ENCODE data around the gene GSC2. TPM values are rescaled to one million over a fixed set of nuclear protein-coding genes. Genes with fewer than 3 reads are reported as not detected.
"Not testable (repeated sequence)": the region's sequence is repeated elsewhere in the genome, so short reads cannot be mapped to it uniquely, and the experiment has no call there.

Gene GSC2
- total RNA-seq, 8 experiments from 2014 or later = 0.11 to 0.54 (median 0.45) TPM; not detected in 5

DNA sequence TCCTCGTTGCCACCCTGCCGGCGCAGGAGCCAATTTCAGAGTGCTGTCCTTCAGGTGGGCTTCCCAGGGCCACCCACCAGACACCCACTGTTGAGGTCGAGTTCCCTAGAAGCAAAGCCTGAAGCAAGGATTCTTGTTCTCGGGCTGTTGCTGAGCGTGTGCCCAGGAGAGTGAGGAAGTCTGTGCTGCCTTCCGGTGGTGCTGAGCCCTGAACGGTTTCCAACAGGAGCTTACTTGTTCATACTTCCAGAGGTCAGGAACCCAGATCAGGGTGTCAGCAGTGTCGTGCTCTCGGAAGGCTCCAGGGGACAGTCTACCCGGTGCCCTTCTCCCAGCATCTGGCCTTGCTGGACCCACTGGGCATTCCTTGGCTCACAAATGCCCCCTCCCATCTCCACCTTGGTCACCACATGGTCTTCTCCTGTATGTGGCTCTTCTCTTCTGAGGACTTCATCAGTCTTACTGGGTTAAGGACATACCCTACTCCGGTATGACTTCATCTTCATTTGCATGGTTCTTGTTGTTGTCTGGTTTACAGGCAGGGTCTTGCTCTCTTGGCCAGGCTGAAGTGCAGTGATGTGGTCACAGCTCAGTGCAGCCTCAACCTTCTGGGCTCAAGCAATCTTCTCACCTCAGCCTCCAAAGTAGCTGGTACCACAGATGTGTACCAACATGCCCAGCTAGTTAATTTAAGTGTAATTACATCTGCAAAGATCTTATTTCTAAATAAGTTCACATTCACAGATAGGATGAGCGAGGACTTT is 17.2 kb upstream of the GSC2 start:
- no peak for ATAC-seq (replicated peaks in 6 of 8)
- in situ Hi-C loops (cut with MboI; ENCODE audit: low pct_unique_long_range_greater_than_20kb in 2 of 9, low sequenced_read_pairs in 9 of 9, unreplicated experiment in 9 of 9) = no loop called here
- WGBS, 10 experiments = 24 to 87% (median 58%) methylated on average over 1 to 10 of the region's 13 CpGs; no CpG with 5 or more reads in 1 of the 10 experiments
- no peak overlapping the region for H3K27ac ChIP-seq
- H3K4me3 ChIP-seq = no peak overlapping the region
- H3K4me1 ChIP-seq (replicated peaks in 1 of 2) = peaks cover 5 to 6% of the 10 kb centered on the region in 2 donors

DNA sequence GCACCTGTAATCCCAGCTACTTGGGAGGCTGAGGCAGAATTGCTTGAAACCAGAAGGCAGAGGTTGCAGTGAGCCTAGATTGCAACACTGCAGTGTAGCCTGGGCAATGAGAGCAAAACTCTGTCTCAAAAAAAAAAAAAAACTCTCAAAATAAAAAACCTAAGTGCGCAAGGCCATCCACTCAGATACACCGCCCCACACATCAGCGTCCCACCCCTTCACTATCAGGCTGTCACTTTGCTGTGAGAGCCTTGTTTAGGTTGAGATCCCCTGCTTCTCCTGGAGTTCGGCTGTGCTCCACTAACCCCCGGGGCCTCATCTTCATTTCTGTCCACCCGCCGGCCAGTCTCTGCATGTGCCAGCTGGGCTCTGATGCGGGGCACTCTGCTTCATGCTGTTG is 16.3 kb upstream of the GSC2 start:
- ATAC-seq (replicated peaks in 6 of 8) = no peak
- in situ Hi-C loops (cut with MboI; ENCODE audit: low pct_unique_long_range_greater_than_20kb in 2 of 9, low sequenced_read_pairs in 9 of 9, unreplicated experiment in 9 of 9) = no loop called here
- 20 to 83% (median 65%) methylated on average over 1 to 4 of the region's 8 CpGs; no CpG with 5 or more reads in 5 of the 10 experiments for WGBS, 10 experiments
- Histone ChIP-seq H3K4me3 (no peak overlapping the region), H3K27ac (no peak overlapping the region), H3K4me1 (replicated peaks in 1 of 2) (peaks cover 5 to 6% of the 10 kb centered on the region in 2 donors)

DNA sequence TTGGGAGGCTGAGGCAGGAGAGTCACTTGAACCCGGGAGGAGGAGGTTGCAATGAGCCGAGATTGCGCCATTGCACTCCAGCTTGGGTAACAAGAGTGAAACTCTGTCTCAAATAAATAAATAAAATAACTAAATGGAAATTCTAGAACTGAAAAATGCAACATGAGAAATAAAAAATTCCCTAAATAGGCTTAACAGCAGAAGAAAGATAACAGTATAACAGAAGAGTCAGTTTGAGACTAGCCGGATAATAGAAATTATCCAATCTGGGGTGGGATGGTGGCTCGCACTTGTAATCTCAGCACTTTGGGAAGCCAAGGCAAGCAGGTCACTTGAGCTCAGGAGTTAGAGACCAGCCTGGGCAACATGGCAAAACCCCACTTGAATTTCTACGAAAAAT is 14.3 kb upstream of the GSC2 start:
- H3K4me3 ChIP-seq = no peak overlapping the region
- in situ Hi-C loops (cut with MboI; ENCODE audit: low pct_unique_long_range_greater_than_20kb in 2 of 9, low sequenced_read_pairs in 9 of 9, unreplicated experiment in 9 of 9) = no loop called here
- 67 to 100% (median 86%) methylated on average over 1 to 6 of the region's 6 CpGs for WGBS, 10 experiments
- no peak for ATAC-seq (replicated peaks in 6 of 8)
- no peak overlapping the region for H3K27ac ChIP-seq
- H3K4me1 ChIP-seq (replicated peaks in 1 of 2) = no peaks in the 10 kb centered on the region

DNA sequence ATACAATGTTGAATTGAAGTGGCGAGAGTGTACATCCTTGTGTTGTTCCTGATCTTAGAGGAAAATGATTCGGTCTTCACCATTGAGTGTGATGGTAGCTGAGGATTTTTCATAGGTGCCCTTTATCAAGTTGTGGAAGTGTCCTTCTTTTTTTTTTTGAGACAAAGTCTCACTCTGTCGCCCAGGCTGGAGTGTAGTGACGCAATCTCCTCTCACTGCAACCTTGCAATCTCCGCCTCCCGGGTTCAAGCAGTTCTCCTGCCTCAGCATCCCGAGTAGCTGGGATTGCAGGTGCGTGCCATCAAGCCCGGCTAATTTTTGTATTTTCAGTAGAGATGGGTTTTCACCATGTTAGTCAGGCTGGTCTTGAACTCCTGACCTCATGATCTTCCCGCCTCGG is 8.6 kb upstream of the GSC2 start:
- H3K27ac ChIP-seq; ATAC-seq (replicated peaks in 6 of 8); in situ Hi-C loops (cut with MboI; ENCODE audit: low pct_unique_long_range_greater_than_20kb in 2 of 9, low sequenced_read_pairs in 9 of 9, unreplicated experiment in 9 of 9); H3K4me3 ChIP-seq; H3K4me1 ChIP-seq (replicated peaks in 1 of 2): not testable (repeated sequence)
- WGBS, 10 experiments = 40 to 100% (median 80%) methylated on average over 1 to 7 of the region's 11 CpGs; no CpG with 5 or more reads in 1 of the 10 experiments

DNA sequence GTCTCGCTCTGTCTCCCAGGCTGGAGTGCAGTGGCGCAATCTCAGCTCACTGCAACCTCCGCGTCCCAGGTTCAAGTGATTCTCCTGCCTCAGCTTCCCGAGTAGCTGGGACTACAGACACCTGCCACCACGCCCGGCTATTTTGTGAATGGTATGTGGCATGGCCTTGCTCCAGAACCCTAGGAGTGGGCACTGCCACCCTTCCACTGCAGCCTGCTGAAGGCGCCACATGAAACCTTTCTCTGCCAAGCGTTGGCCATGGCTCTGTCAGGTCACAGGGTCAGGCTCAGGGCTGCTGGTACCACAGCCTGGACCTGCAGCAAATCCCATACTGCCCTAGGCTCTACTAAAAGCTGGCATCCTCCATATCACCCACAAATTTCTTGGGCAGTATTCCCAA is 6.0 kb upstream of the GSC2 start:
- H3K4me1 ChIP-seq (replicated peaks in 1 of 2); H3K4me3 ChIP-seq; ATAC-seq (replicated peaks in 6 of 8); in situ Hi-C loops (cut with MboI; ENCODE audit: low pct_unique_long_range_greater_than_20kb in 2 of 9, low sequenced_read_pairs in 9 of 9, unreplicated experiment in 9 of 9): not testable (repeated sequence)
- peak overlapping the region in 1 of 2 donors; percentile 30 for H3K27ac ChIP-seq
- WGBS, 10 experiments = 40 to 100% (median 77%) methylated on average over 1 to 9 of the region's 9 CpGs; no CpG with 5 or more reads in 2 of the 10 experiments

DNA sequence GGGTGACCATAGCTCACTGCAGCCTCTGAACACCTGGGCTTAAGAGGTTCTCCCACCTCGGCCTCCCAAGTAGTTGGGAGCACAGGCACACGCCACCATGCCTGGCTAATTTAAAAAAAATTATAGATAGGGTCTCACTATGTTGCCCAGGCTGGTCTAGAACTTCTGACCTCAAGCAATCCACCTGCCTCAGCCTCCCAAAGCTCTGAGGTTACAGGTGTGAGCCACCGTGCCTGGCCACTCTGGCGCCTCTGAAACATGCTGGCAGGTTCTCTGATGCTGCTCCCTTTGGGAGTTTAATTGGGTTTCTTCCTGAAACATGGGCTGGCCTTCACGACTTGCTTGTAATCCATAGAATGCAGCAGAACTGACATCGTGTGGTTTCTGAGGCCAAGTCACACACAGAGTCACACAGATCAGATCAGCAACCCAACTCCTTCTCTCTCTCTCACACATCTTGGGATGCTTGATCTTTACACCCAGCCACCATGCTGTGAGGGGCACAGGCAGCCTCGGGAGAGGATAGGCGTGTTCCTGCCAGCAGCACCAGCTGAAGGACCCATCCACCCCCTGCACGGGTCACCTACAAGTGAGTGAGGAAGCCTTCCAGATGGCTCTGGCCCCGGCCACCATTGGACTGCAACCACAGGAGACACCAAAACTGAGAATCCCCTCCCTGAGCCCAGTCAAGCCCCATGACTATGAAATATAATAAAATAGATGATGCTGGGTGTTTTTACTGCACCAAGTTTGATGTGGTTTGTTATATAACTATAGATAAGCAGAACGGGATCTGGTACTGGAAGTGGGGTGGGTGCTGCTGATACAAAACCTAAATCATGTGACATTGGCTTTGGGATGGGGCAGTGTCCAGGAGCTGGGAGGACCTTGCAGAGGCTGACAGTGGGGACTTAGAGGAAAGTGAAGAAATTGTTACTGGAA is 3.1 kb upstream of the GSC2 start:
- no peak for ATAC-seq (replicated peaks in 6 of 8)
- WGBS, 10 experiments = 45 to 100% (median 60%) methylated on average over 1 to 6 of the region's 11 CpGs; no CpG with 5 or more reads in 3 of the 10 experiments
- Histone ChIP-seq H3K27ac (no peak overlapping the region), H3K4me1 (replicated peaks in 1 of 2) (no peaks in the 10 kb centered on the region), H3K4me3 (no peak overlapping the region)
- in situ Hi-C loops (cut with MboI; ENCODE audit: low pct_unique_long_range_greater_than_20kb in 2 of 9, low sequenced_read_pairs in 9 of 9, unreplicated experiment in 9 of 9) = no loop called here

DNA sequence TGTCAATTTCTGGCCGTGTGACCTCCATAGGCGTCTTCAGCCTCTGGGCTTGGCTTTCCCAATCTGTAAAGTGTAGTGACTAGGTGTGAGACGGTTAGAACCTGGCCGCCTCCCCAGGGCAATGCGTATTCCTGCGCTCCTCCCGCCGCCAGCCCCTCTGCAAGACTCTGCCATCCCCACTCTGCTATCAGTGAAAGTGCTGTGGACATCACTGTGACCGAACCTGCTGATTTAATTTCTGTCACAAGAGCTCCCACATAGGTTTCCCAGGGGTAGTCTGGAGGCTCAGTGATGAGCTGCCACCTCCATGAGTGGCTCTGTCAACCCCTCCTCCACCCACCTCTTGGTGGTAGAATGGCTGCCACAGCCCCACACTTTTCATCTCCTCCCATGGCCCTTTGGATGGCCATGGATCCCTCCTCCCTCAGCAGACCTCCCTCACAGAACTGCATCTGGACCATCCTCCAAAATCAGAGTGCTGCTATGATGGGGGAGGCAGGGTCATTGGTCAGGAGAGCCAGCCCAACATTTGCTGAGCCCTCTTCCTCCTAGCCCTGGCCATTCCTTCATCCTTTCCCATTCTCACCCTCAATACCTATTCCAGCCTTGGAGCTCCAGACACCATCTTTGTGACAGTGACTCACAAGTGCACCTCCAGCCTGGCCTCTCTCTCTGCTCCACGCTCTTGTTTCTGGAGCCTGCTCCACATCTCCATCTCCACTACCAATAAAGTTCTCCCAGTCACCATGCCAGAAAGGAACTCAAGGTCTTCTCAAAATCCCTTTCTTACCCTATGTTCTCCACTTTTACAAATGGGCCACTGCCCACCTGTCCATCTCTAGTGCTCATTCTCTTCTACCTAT is 1.5 kb upstream of the GSC2 start:
- 0 to 100% (median 76%) methylated on average over 1 to 6 of the region's 10 CpGs; no CpG with 5 or more reads in 2 of the 10 experiments for WGBS, 10 experiments
- in situ Hi-C loops (cut with MboI; ENCODE audit: low pct_unique_long_range_greater_than_20kb in 2 of 9, low sequenced_read_pairs in 9 of 9, unreplicated experiment in 9 of 9) = no loop called here

DNA sequence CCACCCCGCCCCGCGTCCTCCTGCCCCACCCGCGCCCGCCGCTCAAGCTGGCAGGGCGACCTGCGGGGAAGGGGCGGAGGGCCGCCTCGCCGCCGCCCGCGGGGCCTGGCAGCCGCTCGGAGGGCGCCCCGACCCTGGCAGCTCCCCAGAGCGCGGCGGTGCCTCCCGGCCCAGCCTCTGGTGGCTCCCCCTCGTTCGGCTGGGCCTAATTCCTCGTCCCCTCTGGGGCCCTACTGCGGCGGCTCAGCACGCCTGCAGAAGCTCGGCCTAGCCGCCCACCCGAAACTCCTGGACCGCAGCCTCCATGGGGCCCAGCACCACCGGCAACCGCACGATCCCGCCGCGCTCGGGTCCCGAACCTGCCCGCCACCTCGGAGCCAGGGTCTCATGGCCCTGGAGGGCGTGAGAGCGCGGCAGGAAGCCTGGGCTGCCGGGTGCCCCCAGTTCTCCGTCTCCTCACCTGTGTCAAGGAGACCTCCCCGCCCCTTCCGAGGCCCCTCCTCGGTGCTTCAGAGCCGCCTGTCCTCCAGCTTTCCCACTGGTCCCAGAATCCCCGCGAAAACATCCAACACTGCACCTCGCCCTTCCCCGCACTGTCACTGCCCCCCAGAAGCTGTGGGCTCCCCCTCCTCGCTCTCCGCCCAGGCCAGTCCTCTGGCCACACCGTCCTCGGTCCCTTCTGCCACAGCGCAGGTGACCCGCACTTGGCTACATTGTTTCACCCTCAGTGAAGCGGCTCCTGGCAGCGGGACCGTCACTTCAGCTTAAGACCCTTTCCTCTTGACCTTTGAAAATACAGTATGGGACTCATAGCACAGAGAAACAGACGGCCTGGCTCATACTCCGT is 613 bp upstream of the GSC2 start:
- H3K4me1 ChIP-seq (replicated peaks in 1 of 2) = peaks cover 0 to 7% of the 10 kb centered on the region in 2 donors
- H3K4me3 ChIP-seq = peak overlapping the region in 2 of 5 donors; percentile 8 to 39
- 4 to 20% (median 14%) methylated on average over 1 to 5 of the region's 68 CpGs; no CpG with 5 or more reads in 6 of the 10 experiments for WGBS, 10 experiments
- in situ Hi-C loops (cut with MboI; ENCODE audit: low pct_unique_long_range_greater_than_20kb in 2 of 9, low sequenced_read_pairs in 9 of 9, unreplicated experiment in 9 of 9) = no loop called here
- no peak overlapping the region for H3K27ac ChIP-seq
- no peak for ATAC-seq (replicated peaks in 6 of 8)

More for the DNA sequence above, 1.5 kb upstream of the GSC2 start:
- Histone ChIP-seq H3K4me3 (no peak overlapping the region), H3K27ac (no peak overlapping the region), H3K4me1 (replicated peaks in 1 of 2) (peaks cover 0 to 7% of the 10 kb centered on the region in 2 donors)
- no peak for ATAC-seq (replicated peaks in 6 of 8)

DNA sequence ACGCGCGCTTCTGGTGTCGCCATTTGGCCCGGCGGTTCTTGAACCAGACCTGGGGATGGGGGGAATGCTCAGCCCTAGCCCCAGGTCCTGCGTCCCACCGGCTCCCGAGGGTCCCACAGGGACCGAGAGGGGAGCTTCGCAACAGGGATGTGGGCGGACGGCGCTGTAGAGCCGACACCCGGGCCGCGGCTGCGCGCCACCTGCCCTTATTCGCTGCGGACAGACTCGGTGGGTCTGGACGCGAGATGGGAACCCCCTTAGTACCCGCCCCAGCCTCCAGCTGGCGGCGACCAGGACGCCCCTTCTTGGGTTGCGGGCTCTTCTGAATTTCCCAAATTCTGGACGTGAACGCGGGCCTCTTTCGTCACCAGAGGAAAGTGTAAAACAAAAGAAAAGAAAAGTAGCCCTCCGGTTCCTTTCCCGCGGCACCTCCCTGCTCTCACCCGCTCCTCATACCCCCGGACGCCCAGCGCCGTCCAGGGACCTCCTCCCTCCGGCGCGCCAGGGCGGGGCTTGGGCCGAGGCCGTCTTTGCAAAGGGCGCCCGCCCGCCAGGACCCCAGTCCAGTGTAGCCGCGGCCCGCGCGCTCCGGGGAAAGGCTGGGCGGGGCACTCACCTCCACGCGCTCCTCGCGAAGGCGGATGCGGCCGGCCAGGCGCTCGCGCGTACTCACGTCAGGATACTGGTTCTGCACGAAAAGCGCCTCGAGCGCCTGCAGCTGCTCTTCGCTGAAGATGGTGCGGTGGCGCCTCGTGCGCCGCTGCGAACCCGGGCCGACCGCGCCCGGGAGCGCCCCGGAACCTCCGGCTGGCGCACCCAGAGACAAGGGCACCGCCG is 827 bp downstream of the GSC2 start:
- in situ Hi-C loops (cut with MboI; ENCODE audit: low pct_unique_long_range_greater_than_20kb in 2 of 9, low sequenced_read_pairs in 9 of 9, unreplicated experiment in 9 of 9) = no loop called here
- Histone ChIP-seq H3K4me3 (peak overlapping the region; percentile 8 to 39 (median 20)), H3K27ac (no peak overlapping the region), H3K4me1 (replicated peaks in 1 of 2) (peaks cover 0 to 7% of the 10 kb centered on the region in 2 donors)
- 0 to 13% (median 1%) methylated on average over 4 to 29 of the region's 92 CpGs; no CpG with 5 or more reads in 4 of the 10 experiments for WGBS, 10 experiments
- ATAC-seq (replicated peaks in 6 of 8) = peak; percentile 4 to 70 (median 60)

DNA sequence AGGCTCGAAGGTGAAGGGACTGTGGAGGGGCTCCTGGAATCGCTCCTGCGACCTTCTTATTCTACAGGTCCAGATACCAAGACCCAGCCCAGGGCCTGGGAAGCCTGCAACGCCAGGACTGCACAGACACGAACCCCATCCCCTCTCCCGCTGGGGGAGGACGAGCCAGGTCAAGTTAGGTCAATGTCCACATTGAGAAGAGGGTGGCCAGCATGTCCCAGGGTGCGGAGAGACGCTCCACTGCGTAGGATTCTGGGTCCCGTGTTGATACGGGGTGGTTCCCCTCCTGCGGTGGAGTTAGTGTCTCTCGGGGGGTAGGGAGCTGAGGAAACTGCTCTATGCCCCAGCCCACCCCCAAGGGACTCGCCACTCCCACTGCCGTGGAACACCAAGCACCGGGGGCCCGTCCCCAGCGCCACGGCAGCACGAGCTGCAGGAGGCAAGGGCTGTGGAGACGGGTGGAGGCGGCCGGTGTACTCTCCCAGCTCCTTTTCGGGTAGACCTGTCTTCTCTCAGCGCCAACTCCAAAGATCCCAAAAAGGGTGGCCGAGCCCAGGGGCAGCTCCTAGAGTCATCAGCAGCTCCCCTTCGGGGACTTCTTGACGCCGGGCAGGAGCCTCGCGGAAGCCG is 1.6 kb downstream of the GSC2 start:
- in situ Hi-C loops (cut with MboI; ENCODE audit: low pct_unique_long_range_greater_than_20kb in 2 of 9, low sequenced_read_pairs in 9 of 9, unreplicated experiment in 9 of 9) = no loop called here
- H3K27ac ChIP-seq = no peak overlapping the region
- peak overlapping the region in 1 of 5 donors; percentile 39 for H3K4me3 ChIP-seq
- 25 to 64% (median 48%) methylated on average over 2 to 7 of the region's 33 CpGs; no CpG with 5 or more reads in 5 of the 10 experiments for WGBS, 10 experiments
- ATAC-seq (replicated peaks in 6 of 8) = no peak
- peaks cover 3 to 10% of the 10 kb centered on the region in 2 donors for H3K4me1 ChIP-seq (replicated peaks in 1 of 2)
